OCI-LY7 (cell line): Measurements from ENCODE around the gene MLPH. TPM values are rescaled to one million over a fixed set of nuclear protein-coding genes. Genes with fewer than 3 reads are reported as not detected.

Experiments
- BruUV-seq: library from RNA; stranded (reverse); fragments of 400-500 nt; replicated peaks from 2 replicates; lab custom pipeline; 2021; lab: Mats Ljungman, UMichigan
- CTCF ChIA-PET: fragments of 300-600 bp; sonication (Branson Sonifier 250); formaldehyde crosslinking; loops from one replicate; lab custom pipeline; 2022; ENCODE audit warnings: antibody characterized with exemption; ENCODE audit not compliant: unreplicated experiment; lab: Charles Lee
- POLR2A ChIA-PET: fragments of 300-600 bp; sonication (Branson Sonifier 250); formaldehyde crosslinking; loops from one replicate; lab custom pipeline; 2022; ENCODE audit warnings: antibody characterized with exemption; lab: Charles Lee
- DNase-seq: peaks from one replicate; pipeline ENCODE4 v3.0.0-alpha.2; 2015; ENCODE audit warnings: low spot score
- H2AFZ ChIP-seq: fragments of 200-600 bp; sonication (generic), shearing (Covaris generic); 2 replicates; pipeline ENCODE4 v1.6.1; 2014; ENCODE audit warnings: mild to moderate bottlenecking, antibody characterized with exemption, low read length, moderate library complexity
- H3K27ac ChIP-seq: fragments of 200-600 bp; sonication (generic); 2 replicates; pipeline ENCODE4 v1.5.1; 2014; ENCODE audit warnings: mixed run types, low read depth, mild to moderate bottlenecking, moderate library complexity, low read length, inconsistent platforms; ENCODE audit not compliant: poor library complexity, severe bottlenecking
- H3K36me3 ChIP-seq: fragments of 200-600 bp; sonication (generic); 2 replicates; pipeline ENCODE4 v1.6.1; 2014; ENCODE audit warnings: mild to moderate bottlenecking, antibody characterized with exemption, low read length, moderate library complexity, mixed read lengths; ENCODE audit not compliant: insufficient read depth
- H3K4me1 ChIP-seq: fragments of 200-600 bp; sonication (generic); 2 replicates; pipeline ENCODE4 v1.5.1; 2014; ENCODE audit warnings: mild to moderate bottlenecking, low read length; ENCODE audit not compliant: insufficient read depth, poor library complexity, severe bottlenecking
- H3K4me2 ChIP-seq: fragments of 200-600 bp; sonication (generic); 2 replicates; pipeline ENCODE4 v1.6.1; 2014; ENCODE audit warnings: mild to moderate bottlenecking, low read length
- H3K4me3 ChIP-seq: fragments of 200-600 bp; sonication (generic); 2 replicates; pipeline ENCODE4 v1.5.1; 2014; ENCODE audit warnings: mild to moderate bottlenecking, low read depth, low read length; ENCODE audit not compliant: poor library complexity, severe bottlenecking
- H3K79me2 ChIP-seq: fragments of 200-600 bp; sonication (generic); 2 replicates; pipeline ENCODE4 v1.6.1; 2016; ENCODE audit warnings: low read depth, mild to moderate bottlenecking, low read length, moderate library complexity, mixed read lengths; ENCODE audit not compliant: insufficient read depth
- H3K9me2 ChIP-seq: fragments of 200-600 bp; sonication (generic); 2 replicates; pipeline ENCODE4 v1.6.1; 2016; ENCODE audit warnings: mild to moderate bottlenecking, low read length, mixed read lengths; ENCODE audit not compliant: insufficient read depth
- H3K9me3 ChIP-seq: fragments of 200-600 bp; sonication (generic); 2 replicates; pipeline ENCODE4 v1.6.1; 2014; ENCODE audit warnings: mild to moderate bottlenecking, mixed run types, low read length, mixed read lengths
- H4K20me1 ChIP-seq: fragments of 200-600 bp; sonication (generic); 2 replicates; pipeline ENCODE4 v1.6.1; 2014; ENCODE audit warnings: mild to moderate bottlenecking, antibody characterized with exemption, low read length, moderate library complexity, mixed read lengths; ENCODE audit not compliant: insufficient read depth
- EZH2phosphoT487 ChIP-seq: fragments of 200-600 bp; sonication (generic); IDR thresholded peaks from 2 replicates; pipeline ENCODE4 v1.6.1; 2018; ENCODE audit warnings: low read depth, borderline replicate concordance, mild to moderate bottlenecking, mixed run types, antibody characterized with exemption, low read length, moderate library complexity, mixed read lengths
- intact Hi-C: fragments of 100-400 bp; cut with micrococcal nuclease; formaldehyde crosslinking; loops from one replicate; pipeline ENCODE4 v1.10.0; 2022; ENCODE audit not compliant: unreplicated experiment
- total RNA-seq, 2 experiments: library from RNA; depleted of rRNA in 1 of 2; stranded (reverse); fragments of >200 nt in 1 of 2; shearing (Covaris generic) in 1 of 2; gene quantifications; 2 replicates each; pipeline ENCODE4 v1.2.3, GENCODE V29; 2014 to 2022
- TF ChIP-seq, protein P1 (sequence below): fragments of 200-600 bp; sonication (generic); conservative IDR thresholded peaks from 2 replicates; pipeline ENCODE4 v1.5.1; 2014; ENCODE audit warnings: mild to moderate bottlenecking, antibody characterized with exemption, low read length, moderate library complexity, mixed read lengths

Gene MLPH
- total RNA-seq, 2 experiments from 2014 or later: not detected

DNA sequence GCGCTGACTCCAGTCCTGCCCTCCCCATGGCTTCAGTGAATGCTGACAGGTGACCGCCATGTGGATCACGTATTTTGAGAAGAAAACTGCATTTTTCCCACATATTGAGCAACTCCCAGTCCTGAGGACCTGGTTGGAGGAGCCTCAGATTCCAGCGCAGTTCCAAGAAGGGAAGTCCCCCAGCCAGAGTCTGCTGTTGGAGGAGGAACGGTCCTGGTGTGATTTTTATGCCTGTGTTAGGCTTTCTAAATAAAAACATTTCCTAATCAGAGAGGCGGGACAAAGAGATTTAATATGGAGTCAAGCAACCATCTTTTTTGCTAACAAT is 40.7 kb upstream of the MLPH start:
- Histone ChIP-seq H3K4me1 (no peaks in the 10 kb centered on the region), H3K4me3 (no peak overlapping the region), H3K4me2 (no peak overlapping the region), H3K36me3 (no peaks in the 10 kb centered on the region), H3K9me3 (no peaks in the 10 kb centered on the region), H2AFZ (no peak overlapping the region), H3K27ac (no peak overlapping the region), H3K9me2 (no peaks in the 10 kb centered on the region), H3K79me2 (no peaks in the 10 kb centered on the region), H4K20me1 (no peaks in the 10 kb centered on the region)
- intact Hi-C loops: no loop called here
- ChIA-PET POLR2A (no interaction called here), CTCF (no interaction called here)
- BruUV-seq: no TSS peak
- no peak for DNase-seq
- no peak for TF ChIP-seq EZH2phosphoT487
- TF ChIP-seq, protein P1, sequence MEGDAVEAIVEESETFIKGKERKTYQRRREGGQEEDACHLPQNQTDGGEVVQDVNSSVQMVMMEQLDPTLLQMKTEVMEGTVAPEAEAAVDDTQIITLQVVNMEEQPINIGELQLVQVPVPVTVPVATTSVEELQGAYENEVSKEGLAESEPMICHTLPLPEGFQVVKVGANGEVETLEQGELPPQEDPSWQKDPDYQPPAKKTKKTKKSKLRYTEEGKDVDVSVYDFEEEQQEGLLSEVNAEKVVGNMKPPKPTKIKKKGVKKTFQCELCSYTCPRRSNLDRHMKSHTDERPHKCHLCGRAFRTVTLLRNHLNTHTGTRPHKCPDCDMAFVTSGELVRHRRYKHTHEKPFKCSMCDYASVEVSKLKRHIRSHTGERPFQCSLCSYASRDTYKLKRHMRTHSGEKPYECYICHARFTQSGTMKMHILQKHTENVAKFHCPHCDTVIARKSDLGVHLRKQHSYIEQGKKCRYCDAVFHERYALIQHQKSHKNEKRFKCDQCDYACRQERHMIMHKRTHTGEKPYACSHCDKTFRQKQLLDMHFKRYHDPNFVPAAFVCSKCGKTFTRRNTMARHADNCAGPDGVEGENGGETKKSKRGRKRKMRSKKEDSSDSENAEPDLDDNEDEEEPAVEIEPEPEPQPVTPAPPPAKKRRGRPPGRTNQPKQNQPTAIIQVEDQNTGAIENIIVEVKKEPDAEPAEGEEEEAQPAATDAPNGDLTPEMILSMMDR: no peak

DNA sequence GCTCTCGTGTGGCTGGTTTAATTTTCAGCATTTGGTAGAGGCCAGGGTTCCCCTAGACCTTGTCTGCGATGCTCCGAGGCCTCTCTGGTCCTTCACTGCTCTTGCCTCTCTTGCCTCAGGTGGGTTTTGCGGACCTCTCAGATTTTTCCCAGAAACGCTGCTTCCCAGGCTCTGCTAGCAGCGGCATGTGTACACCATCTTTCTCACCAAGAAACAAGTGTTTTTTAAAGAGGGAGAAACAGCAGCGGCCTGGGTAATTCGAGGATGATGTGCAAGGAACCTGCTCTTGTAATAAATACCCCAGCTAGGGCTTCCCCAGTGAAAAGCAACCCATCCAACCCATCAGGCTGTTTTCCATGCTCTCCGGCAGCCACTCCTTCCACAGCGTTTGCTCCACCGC is 39.6 kb upstream of the MLPH start:
- H3K4me2 ChIP-seq: no peak overlapping the region
- H3K36me3 ChIP-seq: no peaks in the 10 kb centered on the region
- no peak overlapping the region for H3K27ac ChIP-seq
- no peak for DNase-seq
- intact Hi-C loops: no loop called here
- no peak overlapping the region for H3K4me3 ChIP-seq
- CTCF ChIA-PET: no interaction called here
- no TSS peak for BruUV-seq
- no peaks in the 10 kb centered on the region for H3K9me2 ChIP-seq
- H3K4me1 ChIP-seq: no peaks in the 10 kb centered on the region
- H2AFZ ChIP-seq: no peak overlapping the region
- no peaks in the 10 kb centered on the region for H3K79me2 ChIP-seq
- no peaks in the 10 kb centered on the region for H3K9me3 ChIP-seq
- H4K20me1 ChIP-seq: no peaks in the 10 kb centered on the region
- POLR2A ChIA-PET: no interaction called here
- no peak for TF ChIP-seq EZH2phosphoT487
- TF ChIP-seq, protein P1: no peak

DNA sequence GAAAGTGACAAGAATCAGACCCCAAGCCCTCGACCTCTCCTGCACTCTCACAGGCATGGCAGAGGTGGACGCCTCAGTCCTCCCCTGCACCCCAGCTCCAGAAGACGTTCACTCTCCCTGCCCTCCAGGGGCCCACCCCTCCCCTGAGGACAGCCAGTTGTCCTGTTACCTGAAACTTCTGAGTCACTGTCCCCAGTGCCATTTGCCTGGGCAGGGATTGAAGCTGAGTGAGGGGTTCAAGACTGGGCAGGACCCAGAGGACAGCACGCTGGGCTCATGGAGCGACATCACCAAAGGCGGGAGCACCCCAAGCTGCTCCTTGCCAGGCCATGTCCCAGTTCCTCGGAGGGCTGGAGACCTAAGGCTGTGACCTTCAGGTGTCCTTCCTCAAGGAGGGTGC is 38.9 kb upstream of the MLPH start:
- H3K9me2 ChIP-seq: no peaks in the 10 kb centered on the region
- no peak overlapping the region for H3K4me2 ChIP-seq
- no peak for TF ChIP-seq EZH2phosphoT487
- TF ChIP-seq, protein P1: no peak
- no peak for DNase-seq
- ChIA-PET CTCF (no interaction called here), POLR2A (no interaction called here)
- H3K4me1 ChIP-seq: no peaks in the 10 kb centered on the region
- H3K79me2 ChIP-seq: no peaks in the 10 kb centered on the region
- intact Hi-C loops: no loop called here
- no TSS peak for BruUV-seq
- no peaks in the 10 kb centered on the region for H4K20me1 ChIP-seq
- no peaks in the 10 kb centered on the region for H3K36me3 ChIP-seq
- H3K9me3 ChIP-seq: no peaks in the 10 kb centered on the region
- no peak overlapping the region for H3K4me3 ChIP-seq
- no peak overlapping the region for H2AFZ ChIP-seq
- no peak overlapping the region for H3K27ac ChIP-seq
